Fibroblast of lung (primary cell): ENCODE data around the gene CHI3L1. TPM values are rescaled to one million over a fixed set of nuclear protein-coding genes. Genes with fewer than 3 reads are reported as not detected.

Experiments
- DNase-seq, 2 donors: peaks; one replicate each; pipeline versions ENCODE4 v3.0.0 to v3.0.0-alpha.2; 2010; ENCODE audit warnings: low read depth in 2 of 2
- H2AFZ ChIP-seq: 2 replicates; pipeline ENCODE4 v1.5.1; 2012; ENCODE audit warnings: low read length, control low read depth, inconsistent platforms
- H3K27ac ChIP-seq: 2 replicates; pipeline ENCODE4 v1.5.1; 2011; ENCODE audit warnings: low read length, control low read depth; ENCODE audit not compliant: insufficient read depth
- H3K27me3 ChIP-seq: 2 replicates; pipeline ENCODE4 v1.5.1; 2011; ENCODE audit warnings: mild to moderate bottlenecking, low read length; ENCODE audit not compliant: control insufficient read depth, insufficient read depth
- H3K36me3 ChIP-seq: 2 replicates; pipeline ENCODE4 v1.5.1; 2011; ENCODE audit warnings: low read length; ENCODE audit not compliant: control insufficient read depth, insufficient read depth
- H3K4me1 ChIP-seq: 2 replicates; pipeline ENCODE4 v1.5.1; 2011; ENCODE audit warnings: low read length; ENCODE audit not compliant: control insufficient read depth, insufficient read depth; ENCODE audit errors: extremely low read depth
- H3K4me2 ChIP-seq: 2 replicates; pipeline ENCODE4 v1.5.1; 2011; ENCODE audit warnings: low read length, control low read depth; ENCODE audit not compliant: insufficient read depth; ENCODE audit errors: extremely low read depth
- H3K4me3 ChIP-seq, 4 experiments: fragments of 200-600 bp in 1 of 4; sonication (generic) in 1 of 4; replicated peaks in 1 of 4; 2 replicates each; pipeline ENCODE4 v1.5.1; 2011 to 2016; ENCODE audit warnings: low read length in 4 of 4, low read depth in 3 of 4, mild to moderate bottlenecking in 3 of 4, control low read depth in 2 of 4, inconsistent platforms in 1 of 4, mixed read lengths in 1 of 4; ENCODE audit not compliant: insufficient read depth in 1 of 4; ENCODE audit errors: control extremely low read depth in 1 of 4
- H3K79me2 ChIP-seq: 2 replicates; pipeline ENCODE4 v1.5.1; 2012; ENCODE audit warnings: mild to moderate bottlenecking, low read length, inconsistent platforms; ENCODE audit not compliant: control insufficient read depth, insufficient read depth
- H3K9ac ChIP-seq: 2 replicates; pipeline ENCODE4 v1.5.1; 2011; ENCODE audit warnings: mild to moderate bottlenecking, low read length, control low read depth; ENCODE audit not compliant: insufficient read depth
- H3K9me3 ChIP-seq: 2 replicates; pipeline ENCODE4 v1.5.1; 2012; ENCODE audit warnings: low read depth, low read length; ENCODE audit not compliant: control insufficient read depth, insufficient read depth
- H4K20me1 ChIP-seq: 2 replicates; pipeline ENCODE4 v1.5.1; 2011; ENCODE audit warnings: low read length; ENCODE audit not compliant: control insufficient read depth, insufficient read depth; ENCODE audit errors: extremely low read depth
- EZH2 ChIP-seq: IDR thresholded peaks from 2 replicates; pipeline ENCODE4 v1.5.1; 2012; ENCODE audit warnings: low read length, control low read depth, mild to moderate bottlenecking; ENCODE audit errors: missing control alignments
- polyA plus RNA-seq, 2 donors: library from polyadenylated mRNA; depleted of rRNA in 1 of 2; stranded (reverse) in 1 of 2; unstranded in 1 of 2; fragments of >200 nt; gene quantifications; 2 replicates each; pipeline ENCODE4 v1.2.1, GENCODE V29; 2011 to 2012; ENCODE audit warnings: missing spikeins in 1 of 2
- total RNA-seq: library from RNA; depleted of rRNA; stranded (reverse); fragments of >200 nt; gene quantifications from 2 replicates; pipeline ENCODE4 v1.2.1, GENCODE V29; 2014
- TF ChIP-seq, protein P1 (sequence below), 2 donors: IDR thresholded peaks in 1 of 2; conservative IDR thresholded peaks in 1 of 2; 1 replicate in 1 of 2; 2 replicates in 1 of 2; pipeline ENCODE4 v1.5.1; 2011 to 2012; ENCODE audit warnings: low read length in 2 of 2, control low read depth in 1 of 2, inconsistent platforms in 1 of 2, low read depth in 1 of 2, mild to moderate bottlenecking in 1 of 2

CHI3L1 gene
- total and polyA plus RNA-seq, 2 donors (not counting 1 experiment from before 2014, with no cell fraction given): 3.0 to 42.8 TPM

DNA sequence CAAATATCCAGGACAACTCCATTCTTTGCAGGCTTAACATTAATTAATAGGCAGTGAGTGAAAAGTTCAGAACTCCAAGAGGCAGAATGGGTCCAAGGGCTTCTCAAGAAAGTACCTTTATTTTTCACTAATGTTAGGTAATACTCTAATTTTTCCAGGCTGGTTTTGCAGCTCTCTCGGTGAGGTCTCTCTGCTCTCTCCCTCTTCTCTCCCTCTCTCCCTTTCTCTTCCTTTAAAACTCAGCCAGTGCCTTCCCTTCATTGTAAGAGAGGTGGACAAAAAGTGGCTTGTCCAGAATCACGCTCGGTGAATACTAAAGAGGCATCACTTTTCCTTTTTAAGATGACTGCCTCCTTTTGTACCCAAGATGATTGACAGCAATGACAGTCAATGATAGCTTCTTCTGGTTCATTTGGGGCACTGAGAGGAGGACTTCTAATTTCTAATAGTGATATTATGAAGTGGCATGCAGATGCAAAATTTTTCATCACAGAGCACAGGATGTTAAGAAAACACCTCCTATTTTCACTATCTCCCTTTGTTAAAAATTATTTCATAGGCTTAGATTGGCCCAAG lies 1.3 kb upstream of the CHI3L1 start:
- no peak overlapping the region for H3K27ac ChIP-seq
- no peak for DNase-seq

DNA sequence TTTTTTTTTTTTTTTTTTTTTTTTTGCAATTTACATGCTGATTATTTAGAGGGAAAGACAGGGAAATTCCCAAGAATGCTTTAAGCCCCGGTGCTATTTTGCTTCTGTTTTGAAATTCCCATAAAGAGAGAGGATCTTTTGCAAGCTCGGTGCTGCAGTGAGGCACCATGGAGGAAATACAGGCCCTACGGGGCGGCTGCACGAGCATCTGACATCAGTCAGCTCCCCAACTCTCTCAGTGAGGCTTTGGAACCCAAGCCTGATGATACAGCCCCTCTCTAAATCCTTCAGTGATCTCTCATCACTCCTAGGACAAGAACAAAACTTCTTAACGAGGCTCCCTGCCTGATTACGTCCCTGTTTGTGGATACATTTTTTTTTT lies 791 bp upstream of the CHI3L1 start:
- no peaks in the 10 kb centered on the region for H4K20me1 ChIP-seq
- TF ChIP-seq EZH2: no peak
- TF ChIP-seq, protein P1, sequence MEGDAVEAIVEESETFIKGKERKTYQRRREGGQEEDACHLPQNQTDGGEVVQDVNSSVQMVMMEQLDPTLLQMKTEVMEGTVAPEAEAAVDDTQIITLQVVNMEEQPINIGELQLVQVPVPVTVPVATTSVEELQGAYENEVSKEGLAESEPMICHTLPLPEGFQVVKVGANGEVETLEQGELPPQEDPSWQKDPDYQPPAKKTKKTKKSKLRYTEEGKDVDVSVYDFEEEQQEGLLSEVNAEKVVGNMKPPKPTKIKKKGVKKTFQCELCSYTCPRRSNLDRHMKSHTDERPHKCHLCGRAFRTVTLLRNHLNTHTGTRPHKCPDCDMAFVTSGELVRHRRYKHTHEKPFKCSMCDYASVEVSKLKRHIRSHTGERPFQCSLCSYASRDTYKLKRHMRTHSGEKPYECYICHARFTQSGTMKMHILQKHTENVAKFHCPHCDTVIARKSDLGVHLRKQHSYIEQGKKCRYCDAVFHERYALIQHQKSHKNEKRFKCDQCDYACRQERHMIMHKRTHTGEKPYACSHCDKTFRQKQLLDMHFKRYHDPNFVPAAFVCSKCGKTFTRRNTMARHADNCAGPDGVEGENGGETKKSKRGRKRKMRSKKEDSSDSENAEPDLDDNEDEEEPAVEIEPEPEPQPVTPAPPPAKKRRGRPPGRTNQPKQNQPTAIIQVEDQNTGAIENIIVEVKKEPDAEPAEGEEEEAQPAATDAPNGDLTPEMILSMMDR (conservative IDR thresholded peaks at IDR 0.05 in 1 of 2, IDR thresholded peaks at IDR 0.05 in 1 of 2; ENCODE audit: low read depth in 1 of 2, low read length in 2 of 2): no peak
- DNase-seq: no peak
- no peaks in the 10 kb centered on the region for H3K4me1 ChIP-seq
- no peaks in the 10 kb centered on the region for H3K9me3 ChIP-seq
- no peaks in the 10 kb centered on the region for H3K27me3 ChIP-seq
- no peak overlapping the region for H3K4me2 ChIP-seq
- no peak overlapping the region for H2AFZ ChIP-seq
- no peaks in the 10 kb centered on the region for H3K79me2 ChIP-seq
- H3K36me3 ChIP-seq: no peaks in the 10 kb centered on the region
- no peak overlapping the region for H3K27ac ChIP-seq
- no peak overlapping the region for H3K9ac ChIP-seq
- H3K4me3 ChIP-seq: no peak overlapping the region

More for the DNA sequence above, 1.3 kb upstream of the CHI3L1 start:
- H3K4me2 ChIP-seq: no peak overlapping the region
- H3K27me3 ChIP-seq: no peaks in the 10 kb centered on the region
- TF ChIP-seq EZH2: no peak
- TF ChIP-seq, protein P1 (conservative IDR thresholded peaks at IDR 0.05 in 1 of 2, IDR thresholded peaks at IDR 0.05 in 1 of 2; ENCODE audit: low read depth in 1 of 2, low read length in 2 of 2): no peak
- H3K9me3 ChIP-seq: no peaks in the 10 kb centered on the region
- no peak overlapping the region for H3K9ac ChIP-seq
- no peak overlapping the region for H2AFZ ChIP-seq
- H3K4me3 ChIP-seq: no peak overlapping the region
- H3K79me2 ChIP-seq: no peaks in the 10 kb centered on the region
- H4K20me1 ChIP-seq: no peaks in the 10 kb centered on the region
- H3K4me1 ChIP-seq: no peaks in the 10 kb centered on the region
- no peaks in the 10 kb centered on the region for H3K36me3 ChIP-seq

DNA sequence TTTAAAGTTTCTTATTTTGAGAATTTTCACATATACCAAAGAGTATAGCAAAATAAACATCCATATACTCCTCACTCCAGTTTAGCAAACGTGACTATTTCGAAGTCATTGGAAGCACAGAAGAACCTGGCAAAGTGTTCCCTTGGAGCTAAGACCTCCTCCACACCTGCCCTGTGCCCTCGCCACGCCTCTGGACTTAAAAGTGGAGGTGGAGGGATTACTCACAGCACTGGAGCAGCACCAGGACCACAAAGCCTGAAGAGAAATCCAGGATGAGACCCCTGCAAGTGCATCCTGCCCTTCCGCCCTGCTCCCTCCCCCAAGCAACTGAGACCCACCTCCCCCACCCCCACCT lies 436 bp downstream of the CHI3L1 start:
- Histone ChIP-seq H4K20me1 (no peaks in the 10 kb centered on the region), H3K4me3 (no peak overlapping the region), H3K9me3 (no peaks in the 10 kb centered on the region), H3K27me3 (no peaks in the 10 kb centered on the region), H3K36me3 (no peaks in the 10 kb centered on the region), H3K4me1 (no peaks in the 10 kb centered on the region), H3K9ac (no peak overlapping the region), H3K4me2 (no peak overlapping the region), H3K27ac (no peak overlapping the region), H3K79me2 (no peaks in the 10 kb centered on the region), H2AFZ (no peak overlapping the region)
- TF ChIP-seq, protein P1 (conservative IDR thresholded peaks at IDR 0.05 in 1 of 2, IDR thresholded peaks at IDR 0.05 in 1 of 2; ENCODE audit: low read depth in 1 of 2, low read length in 2 of 2): no peak
- no peak for TF ChIP-seq EZH2
- no peak for DNase-seq
